Liver (tissue), 9 donors: ENCODE data around the gene CADPS. TPM values are rescaled to one million over a fixed set of nuclear protein-coding genes. Genes with fewer than 3 reads are reported as not detected.

Experiments used
- DNase-seq: peaks from one replicate; pipeline ENCODE4 v3.0.0-alpha.2; 2017; ENCODE audit warnings: low spot score
- H3K27ac ChIP-seq, 2 donors: one replicate each; pipeline ENCODE4 v1.7.0; 2013; ENCODE audit warnings: inconsistent platforms in 2 of 2, low read length in 2 of 2, control low read depth in 1 of 2, low read depth in 1 of 2, mild to moderate bottlenecking in 1 of 2
- H3K27me3 ChIP-seq, 4 donors: one replicate each; pipeline versions ENCODE4 v1.6.1 to v1.7.0; 2013; ENCODE audit warnings: low read length in 3 of 4, inconsistent platforms in 1 of 4, mild to moderate bottlenecking in 1 of 4, moderate library complexity in 1 of 4; ENCODE audit not compliant: control insufficient read depth in 4 of 4, insufficient read depth in 4 of 4
- H3K36me3 ChIP-seq, 4 donors: one replicate each; pipeline versions ENCODE4 v1.6.1 to v1.7.0; 2013; ENCODE audit warnings: low read length in 3 of 4, mild to moderate bottlenecking in 3 of 4, low read depth in 1 of 4, moderate library complexity in 1 of 4; ENCODE audit not compliant: control insufficient read depth in 4 of 4, insufficient read depth in 3 of 4
- H3K4me1 ChIP-seq, 4 donors: one replicate each; pipeline versions ENCODE4 v1.6.1 to v1.7.0; 2013; ENCODE audit warnings: low read length in 3 of 4, mild to moderate bottlenecking in 3 of 4, moderate library complexity in 1 of 4; ENCODE audit not compliant: control insufficient read depth in 4 of 4, insufficient read depth in 4 of 4
- H3K4me3 ChIP-seq, 3 donors: one replicate each; pipeline versions ENCODE4 v1.6.1 to v1.7.0; 2013; ENCODE audit warnings: low read length in 3 of 3, control low read depth in 1 of 3, low read depth in 1 of 3, mild to moderate bottlenecking in 1 of 3
- H3K9ac ChIP-seq, 2 donors: one replicate each; pipeline ENCODE4 v1.7.0; 2013; ENCODE audit warnings: low read length in 2 of 2, mild to moderate bottlenecking in 2 of 2, moderate library complexity in 2 of 2, control low read depth in 1 of 2, low read depth in 1 of 2
- H3K9me3 ChIP-seq, 4 donors: one replicate each; pipeline versions ENCODE4 v1.6.1 to v1.7.0; 2013; ENCODE audit warnings: low read length in 3 of 4; ENCODE audit not compliant: control insufficient read depth in 4 of 4
- EGR1 ChIP-seq, 2 donors: IDR thresholded peaks; 2 replicates each; pipeline ENCODE4 v1.6.1; 2016 to 2018; ENCODE audit warnings: antibody characterized with exemption in 2 of 2, low read depth in 2 of 2
- FOXA1 ChIP-seq: IDR thresholded peaks from 2 replicates; pipeline ENCODE4 v1.6.1; 2016; ENCODE audit warnings: antibody characterized with exemption
- FOXA2 ChIP-seq: IDR thresholded peaks from 2 replicates; pipeline ENCODE4 v1.6.1; 2016; ENCODE audit warnings: antibody characterized with exemption
- GABPA ChIP-seq, 2 donors: IDR thresholded peaks in 1 of 2; conservative IDR thresholded peaks in 1 of 2; 2 replicates each; pipeline ENCODE4 v1.6.1; 2016; ENCODE audit warnings: antibody characterized with exemption in 2 of 2, mild to moderate bottlenecking in 1 of 2, moderate library complexity in 1 of 2
- HNF4G ChIP-seq: IDR thresholded peaks from 2 replicates; pipeline ENCODE4 v1.6.1; 2016; ENCODE audit warnings: antibody characterized with exemption
- JUND ChIP-seq, 2 donors: IDR thresholded peaks; 2 replicates each; pipeline ENCODE4 v1.6.1; 2016; ENCODE audit warnings: antibody characterized with exemption in 2 of 2
- NR2F2 ChIP-seq: IDR thresholded peaks from 2 replicates; pipeline ENCODE4 v1.6.1; 2016; ENCODE audit warnings: antibody characterized with exemption
- RAD21 ChIP-seq, 2 donors: IDR thresholded peaks; 2 replicates each; pipeline ENCODE4 v1.6.1; 2016; ENCODE audit warnings: antibody characterized with exemption in 2 of 2, mild to moderate bottlenecking in 2 of 2
- RXRA ChIP-seq, 2 donors: IDR thresholded peaks; 2 replicates each; pipeline ENCODE4 v1.6.1; 2017 to 2018; ENCODE audit warnings: antibody characterized with exemption in 2 of 2, mild to moderate bottlenecking in 1 of 2
- TAF1 ChIP-seq: conservative IDR thresholded peaks from 2 replicates; pipeline ENCODE4 v1.6.1; 2016; ENCODE audit warnings: antibody characterized with exemption, mild to moderate bottlenecking
- YY1 ChIP-seq: IDR thresholded peaks from 2 replicates; pipeline ENCODE4 v1.6.1; 2016; ENCODE audit warnings: antibody characterized with exemption, mild to moderate bottlenecking
- WGBS: extraction: QIAGEN DNeasy Blood & Tissue Kit; methylation state at CpG from one replicate; pipeline ENCODE4 v1.1.7; 2013; 5-methylcytosine and 5-hydroxymethylcytosine counted together
- polyA plus RNA-seq, 2 donors: library from polyadenylated mRNA; stranded (reverse) in 1 of 2; unstranded in 1 of 2; fragments of 200-250 nt in 1 of 2; fragments of >200 nt in 1 of 2; fragmentation: Nextera tagmentation in 1 of 2; extraction: Ambion mirVana in 1 of 2; gene quantifications; one replicate each; pipeline versions ENCODE4 v1.2.1 to v1.2.3, GENCODE V29; 2013 to 2015
- total RNA-seq, 2 donors: library from RNA; depleted of rRNA; stranded (reverse); fragments of >200 nt; gene quantifications; one replicate each; pipeline ENCODE4 v1.2.3, GENCODE V29; 2014
- TF ChIP-seq, protein P1 (sequence below): IDR thresholded peaks from 2 replicates; pipeline ENCODE4 v1.6.1; 2016; ENCODE audit warnings: antibody characterized with exemption
- TF ChIP-seq, protein P2 (sequence below): IDR thresholded peaks from 2 replicates; pipeline ENCODE4 v1.6.1; 2016; ENCODE audit warnings: antibody characterized with exemption
- TF ChIP-seq, protein P3 (sequence below): IDR thresholded peaks from 2 replicates; pipeline ENCODE4 v1.6.1; 2016; ENCODE audit warnings: antibody characterized with exemption, mild to moderate bottlenecking
- TF ChIP-seq, protein P4 (sequence below): fragments of 150-350 bp; IDR thresholded peaks from 2 replicates; pipeline ENCODE4 v1.5.1; 2017; ENCODE audit warnings: improper control_type of control experiment, low read depth, low read length; ENCODE audit not compliant: missing input control
- donor health status: healthy.
- donor health status: healthy.
- donor health status: healthy.
- donor health status: healthy.
- donor health status: healthy.

The CADPS gene
- total and polyA plus RNA-seq, 4 donors, result 0.05 to 0.37 (median 0.17) TPM; not detected in 1

DNA sequence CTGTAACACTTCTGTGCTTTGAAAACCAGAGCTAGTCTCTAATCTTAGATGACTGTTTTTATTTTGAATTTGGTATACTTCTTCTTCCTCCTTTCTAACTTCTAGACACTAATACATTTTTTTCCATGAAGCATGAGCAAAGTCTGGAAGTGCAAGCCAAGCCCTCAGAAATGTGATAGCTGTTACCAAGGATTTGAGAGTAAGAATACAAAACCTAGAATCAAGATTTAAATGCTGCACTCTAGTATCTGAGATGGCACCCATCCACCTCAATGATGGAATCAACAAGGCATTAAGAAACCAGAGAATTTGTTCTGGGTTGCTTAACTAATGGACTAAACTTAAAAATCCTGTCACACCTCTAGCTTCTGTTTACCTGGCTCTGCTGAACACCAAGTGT, 511.0 kb downstream of the CADPS start:
- H3K27me3 ChIP-seq, result peaks cover 3 to 18% (median 7%) of the 10 kb centered on the region in 4 donors
- H3K9me3 ChIP-seq, result peaks cover 0 to 3% (median 0%) of the 10 kb centered on the region in 4 donors
- DNase-seq, result no peak
- H3K27ac ChIP-seq, result no peak overlapping the region
- H3K4me3 ChIP-seq, result no peak overlapping the region
- H3K36me3 ChIP-seq, result no peaks in the 10 kb centered on the region
- TF ChIP-seq, protein P1, sequence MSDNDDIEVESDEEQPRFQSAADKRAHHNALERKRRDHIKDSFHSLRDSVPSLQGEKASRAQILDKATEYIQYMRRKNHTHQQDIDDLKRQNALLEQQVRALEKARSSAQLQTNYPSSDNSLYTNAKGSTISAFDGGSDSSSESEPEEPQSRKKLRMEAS, result no peak
- TF ChIP-seq, protein P2, sequence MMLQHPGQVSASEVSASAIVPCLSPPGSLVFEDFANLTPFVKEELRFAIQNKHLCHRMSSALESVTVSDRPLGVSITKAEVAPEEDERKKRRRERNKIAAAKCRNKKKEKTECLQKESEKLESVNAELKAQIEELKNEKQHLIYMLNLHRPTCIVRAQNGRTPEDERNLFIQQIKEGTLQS, result no peak
- TF ChIP-seq TAF1 (no peak), GABPA (IDR thresholded peaks at IDR 0.05 in 1 of 2, conservative IDR thresholded peaks at IDR 0.05 in 1 of 2) (no peak), RXRA (IDR thresholded peaks at IDR 0.05) (no peak)
- TF ChIP-seq, protein P3, sequence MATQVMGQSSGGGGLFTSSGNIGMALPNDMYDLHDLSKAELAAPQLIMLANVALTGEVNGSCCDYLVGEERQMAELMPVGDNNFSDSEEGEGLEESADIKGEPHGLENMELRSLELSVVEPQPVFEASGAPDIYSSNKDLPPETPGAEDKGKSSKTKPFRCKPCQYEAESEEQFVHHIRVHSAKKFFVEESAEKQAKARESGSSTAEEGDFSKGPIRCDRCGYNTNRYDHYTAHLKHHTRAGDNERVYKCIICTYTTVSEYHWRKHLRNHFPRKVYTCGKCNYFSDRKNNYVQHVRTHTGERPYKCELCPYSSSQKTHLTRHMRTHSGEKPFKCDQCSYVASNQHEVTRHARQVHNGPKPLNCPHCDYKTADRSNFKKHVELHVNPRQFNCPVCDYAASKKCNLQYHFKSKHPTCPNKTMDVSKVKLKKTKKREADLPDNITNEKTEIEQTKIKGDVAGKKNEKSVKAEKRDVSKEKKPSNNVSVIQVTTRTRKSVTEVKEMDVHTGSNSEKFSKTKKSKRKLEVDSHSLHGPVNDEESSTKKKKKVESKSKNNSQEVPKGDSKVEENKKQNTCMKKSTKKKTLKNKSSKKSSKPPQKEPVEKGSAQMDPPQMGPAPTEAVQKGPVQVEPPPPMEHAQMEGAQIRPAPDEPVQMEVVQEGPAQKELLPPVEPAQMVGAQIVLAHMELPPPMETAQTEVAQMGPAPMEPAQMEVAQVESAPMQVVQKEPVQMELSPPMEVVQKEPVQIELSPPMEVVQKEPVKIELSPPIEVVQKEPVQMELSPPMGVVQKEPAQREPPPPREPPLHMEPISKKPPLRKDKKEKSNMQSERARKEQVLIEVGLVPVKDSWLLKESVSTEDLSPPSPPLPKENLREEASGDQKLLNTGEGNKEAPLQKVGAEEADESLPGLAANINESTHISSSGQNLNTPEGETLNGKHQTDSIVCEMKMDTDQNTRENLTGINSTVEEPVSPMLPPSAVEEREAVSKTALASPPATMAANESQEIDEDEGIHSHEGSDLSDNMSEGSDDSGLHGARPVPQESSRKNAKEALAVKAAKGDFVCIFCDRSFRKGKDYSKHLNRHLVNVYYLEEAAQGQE, result no peak
- peaks cover 3 to 6% (median 4%) of the 10 kb centered on the region in 4 donors for H3K4me1 ChIP-seq
- H3K9ac ChIP-seq, result no peak overlapping the region

DNA sequence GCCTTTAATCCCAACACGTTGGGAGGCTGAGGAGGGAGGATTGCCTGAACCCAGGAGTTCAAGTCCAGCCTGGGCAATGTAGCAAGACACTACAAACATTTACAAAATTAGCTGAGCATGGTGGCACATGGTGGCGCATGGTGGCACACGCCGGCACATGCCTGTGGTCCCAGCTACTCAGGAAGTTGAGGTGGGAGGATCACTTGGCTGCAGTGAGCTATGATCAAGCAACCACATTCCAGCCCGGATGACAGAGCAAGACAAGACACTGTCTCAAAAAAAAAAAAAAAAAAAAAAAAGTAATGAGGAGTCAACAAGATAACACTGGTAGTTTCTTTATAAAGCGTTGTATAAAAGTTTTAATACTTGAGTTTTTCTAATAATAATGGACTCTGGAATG, 511.9 kb downstream of the CADPS start:
- H3K4me1 ChIP-seq, result no peaks in the 10 kb centered on the region
- no peak overlapping the region for H3K27ac ChIP-seq
- no peaks in the 10 kb centered on the region for H3K36me3 ChIP-seq
- peaks cover 0 to 2% (median 0%) of the 10 kb centered on the region in 4 donors for H3K9me3 ChIP-seq
- 84% methylated on average over 6 of the region's 6 CpGs for WGBS
- peaks cover 0 to 16% (median 4%) of the 10 kb centered on the region in 4 donors for H3K27me3 ChIP-seq
- H3K9ac ChIP-seq, result no peak overlapping the region
- no peak for DNase-seq
- TF ChIP-seq GABPA (IDR thresholded peaks at IDR 0.05 in 1 of 2, conservative IDR thresholded peaks at IDR 0.05 in 1 of 2) (no peak), RAD21 (IDR thresholded peaks at IDR 0.05) (no peak), JUND (IDR thresholded peaks at IDR 0.05) (no peak), NR2F2 (no peak), EGR1 (IDR thresholded peaks at IDR 0.05; ENCODE audit: low read depth in 2 of 2) (no peak), HNF4G (no peak), FOXA1 (no peak)
- TF ChIP-seq, protein P1, result no peak
- no peak overlapping the region for H3K4me3 ChIP-seq

DNA sequence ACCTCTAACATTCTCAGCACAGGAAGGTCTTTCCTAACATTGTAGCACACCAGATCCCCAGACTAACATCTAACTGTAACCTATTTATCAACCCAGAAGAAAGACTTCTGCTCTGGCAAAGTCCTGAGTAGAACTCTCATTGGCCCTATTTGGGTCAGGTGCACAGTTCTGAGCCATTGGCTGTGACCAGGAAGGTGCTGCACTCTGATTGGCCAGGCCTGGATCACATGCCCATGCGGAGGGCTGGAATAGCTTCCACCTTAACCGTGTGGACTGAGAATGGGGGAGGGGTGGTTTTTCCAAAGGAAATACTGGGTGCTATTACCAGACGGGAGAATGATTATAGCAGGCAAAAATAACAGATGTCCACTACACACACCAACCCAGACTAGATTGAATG, 513.4 kb downstream of the CADPS start:
- H3K36me3 ChIP-seq, result no peaks in the 10 kb centered on the region
- no peak overlapping the region for H3K4me3 ChIP-seq
- H3K9ac ChIP-seq, result no peak overlapping the region
- H3K27ac ChIP-seq, result no peak overlapping the region
- peaks cover 0 to 4% (median 2%) of the 10 kb centered on the region in 4 donors for H3K27me3 ChIP-seq
- H3K4me1 ChIP-seq, result no peaks in the 10 kb centered on the region
- no peaks in the 10 kb centered on the region for H3K9me3 ChIP-seq
- 67% methylated on average over 3 of the region's 3 CpGs for whole genome bisulfite sequencing
- TF ChIP-seq FOXA1 (no peak), GABPA (IDR thresholded peaks at IDR 0.05 in 1 of 2, conservative IDR thresholded peaks at IDR 0.05 in 1 of 2) (no peak), YY1 (no peak), HNF4G (no peak), FOXA2 (no peak), JUND (IDR thresholded peaks at IDR 0.05) (no peak)
- TF ChIP-seq, protein P2, result no peak
- TF ChIP-seq, protein P4, sequence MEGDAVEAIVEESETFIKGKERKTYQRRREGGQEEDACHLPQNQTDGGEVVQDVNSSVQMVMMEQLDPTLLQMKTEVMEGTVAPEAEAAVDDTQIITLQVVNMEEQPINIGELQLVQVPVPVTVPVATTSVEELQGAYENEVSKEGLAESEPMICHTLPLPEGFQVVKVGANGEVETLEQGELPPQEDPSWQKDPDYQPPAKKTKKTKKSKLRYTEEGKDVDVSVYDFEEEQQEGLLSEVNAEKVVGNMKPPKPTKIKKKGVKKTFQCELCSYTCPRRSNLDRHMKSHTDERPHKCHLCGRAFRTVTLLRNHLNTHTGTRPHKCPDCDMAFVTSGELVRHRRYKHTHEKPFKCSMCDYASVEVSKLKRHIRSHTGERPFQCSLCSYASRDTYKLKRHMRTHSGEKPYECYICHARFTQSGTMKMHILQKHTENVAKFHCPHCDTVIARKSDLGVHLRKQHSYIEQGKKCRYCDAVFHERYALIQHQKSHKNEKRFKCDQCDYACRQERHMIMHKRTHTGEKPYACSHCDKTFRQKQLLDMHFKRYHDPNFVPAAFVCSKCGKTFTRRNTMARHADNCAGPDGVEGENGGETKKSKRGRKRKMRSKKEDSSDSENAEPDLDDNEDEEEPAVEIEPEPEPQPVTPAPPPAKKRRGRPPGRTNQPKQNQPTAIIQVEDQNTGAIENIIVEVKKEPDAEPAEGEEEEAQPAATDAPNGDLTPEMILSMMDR, result no peak
- TF ChIP-seq, protein P1, result no peak
- no peak for DNase-seq
